Calu3 (cell line): ENCODE measurements around the gene DNAJC3. TPM values are rescaled to one million over a fixed set of nuclear protein-coding genes. Genes with fewer than 3 reads are reported as not detected.
"Not testable (repeated sequence)": the region's sequence is repeated elsewhere in the genome, so short reads cannot be mapped to it uniquely, and the experiment has no call there.

Source experiments
- BruUV-seq: library from RNA; stranded (reverse); fragments of 400-500 nt; replicated peaks from 2 replicates; lab custom pipeline; 2021; lab: Mats Ljungman, UMichigan
- CTCF ChIA-PET: fragments of 300-600 bp; sonication (Branson Sonifier 250); formaldehyde crosslinking; loops from one replicate; lab custom pipeline; 2022; ENCODE audit warnings: antibody characterized with exemption; lab: Charles Lee
- DNase-seq: peaks from one replicate; pipeline ENCODE4 v3.0.0; 2022
- H3K27ac Mint-ChIP-seq: one replicate; pipeline ENCODE4 v1.8.0; 2022; ENCODE audit warnings: mixed read lengths; ENCODE audit not compliant: unreplicated experiment
- H3K27me3 Mint-ChIP-seq: one replicate; pipeline ENCODE4 v1.8.0; 2022; ENCODE audit warnings: mixed read lengths; ENCODE audit not compliant: unreplicated experiment
- H3K36me3 Mint-ChIP-seq: one replicate; pipeline ENCODE4 v1.8.0; 2022; ENCODE audit warnings: mild to moderate bottlenecking, moderate library complexity, mixed read lengths; ENCODE audit not compliant: insufficient read depth, unreplicated experiment
- H3K4me1 Mint-ChIP-seq: one replicate; pipeline ENCODE4 v1.8.0; 2022; ENCODE audit warnings: mild to moderate bottlenecking, low read depth, mixed read lengths; ENCODE audit not compliant: unreplicated experiment
- H3K4me3 Mint-ChIP-seq: one replicate; pipeline ENCODE4 v1.8.0; 2022; ENCODE audit warnings: mild to moderate bottlenecking, low read depth, moderate library complexity, mixed read lengths; ENCODE audit not compliant: unreplicated experiment
- H3K9me3 Mint-ChIP-seq: one replicate; pipeline ENCODE4 v1.8.0; 2022; ENCODE audit warnings: low read depth, mixed read lengths; ENCODE audit not compliant: unreplicated experiment
- intact Hi-C: fragments of 100-400 bp; cut with micrococcal nuclease; formaldehyde crosslinking; loops from one replicate; pipeline ENCODE4 v1.10.0; 2022; ENCODE audit not compliant: unreplicated experiment
- total RNA-seq: library from RNA; stranded (reverse); gene quantifications from 2 replicates; pipeline ENCODE4 v1.2.3, GENCODE V29; 2022
- TF ChIP-seq, protein P1 (sequence below): fragments of 200-600 bp; IDR thresholded peaks from one replicate; pipeline ENCODE4 v1.8.0; 2022; ENCODE audit warnings: antibody characterized with exemption; ENCODE audit not compliant: unreplicated experiment

DNAJC3 gene
- total RNA-seq, 1 experiment from 2014 or later, result 22.2 TPM

DNA sequence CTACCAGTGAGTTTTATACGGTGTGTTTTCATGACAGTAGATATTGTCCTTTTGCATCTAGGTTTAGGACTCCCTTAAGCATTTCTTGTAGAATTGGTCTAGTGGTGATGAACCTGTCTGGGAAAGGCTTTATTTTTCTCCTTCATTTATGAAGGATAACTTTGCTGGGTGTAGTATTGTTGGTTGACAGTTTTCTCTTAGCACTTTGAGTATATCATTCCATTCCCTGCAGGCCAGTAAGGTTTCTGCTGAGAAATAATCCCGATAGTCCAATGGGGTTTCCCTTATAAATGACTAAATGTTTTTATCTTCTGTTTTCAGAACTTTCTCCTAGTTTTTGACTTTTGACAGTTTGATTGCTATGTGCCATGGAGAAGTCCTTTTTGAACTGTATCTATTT lies 57.2 kb downstream of the DNAJC3 start:
- no peak for DNase-seq
- H3K27ac Mint-ChIP-seq, result no peak overlapping the region
- H3K4me1 Mint-ChIP-seq, result no peaks in the 10 kb centered on the region
- no peaks in the 10 kb centered on the region for H3K36me3 Mint-ChIP-seq
- intact Hi-C loops, result no loop called here
- TF ChIP-seq, protein P1, sequence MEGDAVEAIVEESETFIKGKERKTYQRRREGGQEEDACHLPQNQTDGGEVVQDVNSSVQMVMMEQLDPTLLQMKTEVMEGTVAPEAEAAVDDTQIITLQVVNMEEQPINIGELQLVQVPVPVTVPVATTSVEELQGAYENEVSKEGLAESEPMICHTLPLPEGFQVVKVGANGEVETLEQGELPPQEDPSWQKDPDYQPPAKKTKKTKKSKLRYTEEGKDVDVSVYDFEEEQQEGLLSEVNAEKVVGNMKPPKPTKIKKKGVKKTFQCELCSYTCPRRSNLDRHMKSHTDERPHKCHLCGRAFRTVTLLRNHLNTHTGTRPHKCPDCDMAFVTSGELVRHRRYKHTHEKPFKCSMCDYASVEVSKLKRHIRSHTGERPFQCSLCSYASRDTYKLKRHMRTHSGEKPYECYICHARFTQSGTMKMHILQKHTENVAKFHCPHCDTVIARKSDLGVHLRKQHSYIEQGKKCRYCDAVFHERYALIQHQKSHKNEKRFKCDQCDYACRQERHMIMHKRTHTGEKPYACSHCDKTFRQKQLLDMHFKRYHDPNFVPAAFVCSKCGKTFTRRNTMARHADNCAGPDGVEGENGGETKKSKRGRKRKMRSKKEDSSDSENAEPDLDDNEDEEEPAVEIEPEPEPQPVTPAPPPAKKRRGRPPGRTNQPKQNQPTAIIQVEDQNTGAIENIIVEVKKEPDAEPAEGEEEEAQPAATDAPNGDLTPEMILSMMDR, result no peak
- no peaks in the 10 kb centered on the region for H3K27me3 Mint-ChIP-seq
- no peaks in the 10 kb centered on the region for H3K9me3 Mint-ChIP-seq
- H3K4me3 Mint-ChIP-seq, result no peak overlapping the region
- no TSS peak for BruUV-seq
- CTCF ChIA-PET, result interaction anchor here (0.7 kb wide), 1 partner anchor 15 kb away, joined by 5 read pairs; no protein-coding TSS in a partner anchor

DNA sequence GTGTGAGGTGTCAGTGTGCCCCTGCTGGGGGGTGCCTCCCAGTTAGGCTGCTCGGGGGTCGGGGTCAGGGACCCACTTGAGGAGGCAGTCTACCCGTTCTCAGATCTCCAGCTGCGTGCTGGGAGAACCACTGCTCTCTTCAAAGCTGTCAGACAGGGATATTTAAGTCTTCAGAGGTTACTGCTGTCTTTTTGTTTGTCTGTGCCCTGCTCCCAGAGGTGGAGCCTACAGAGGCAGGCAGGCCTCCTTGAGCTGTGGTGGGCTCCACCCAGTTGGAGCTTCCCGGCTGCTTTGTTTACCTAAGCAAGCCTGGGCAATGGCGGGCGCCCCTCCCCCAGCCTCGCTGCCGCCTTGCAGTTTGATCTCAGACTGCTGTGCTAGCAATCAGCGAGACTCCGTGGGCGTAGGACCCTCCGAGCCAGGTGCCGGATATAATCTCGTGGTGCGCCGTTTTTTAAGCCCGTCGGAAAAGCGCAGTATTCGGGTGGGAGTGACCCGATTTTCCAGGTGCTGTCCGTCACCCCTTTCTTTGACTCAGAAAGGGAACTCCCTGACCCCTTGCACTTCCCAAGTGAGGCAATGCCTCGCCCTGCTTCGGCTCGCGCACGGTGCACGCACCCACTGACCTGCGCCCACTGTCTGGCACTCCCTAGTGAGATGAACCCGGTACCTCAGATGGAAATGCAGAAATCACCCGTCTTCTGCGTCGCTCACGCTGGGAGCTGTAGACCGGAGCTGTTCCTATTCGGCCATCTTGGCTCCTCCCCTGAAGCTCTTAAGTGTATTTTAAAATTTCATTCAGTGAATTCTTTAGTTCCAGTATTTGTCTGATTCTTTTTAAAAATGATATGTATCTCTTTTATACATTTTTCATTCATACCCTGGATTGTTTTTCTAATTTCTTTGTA lies 63.4 kb downstream of the DNAJC3 start:
- CTCF ChIA-PET, BruUV-seq, H3K27me3 Mint-ChIP-seq, H3K36me3 Mint-ChIP-seq, H3K4me1 Mint-ChIP-seq, H3K27ac Mint-ChIP-seq, intact Hi-C loops, H3K9me3 Mint-ChIP-seq, DNase-seq: not testable (repeated sequence)
- peak overlapping the region; percentile 51 for H3K4me3 Mint-ChIP-seq

DNA sequence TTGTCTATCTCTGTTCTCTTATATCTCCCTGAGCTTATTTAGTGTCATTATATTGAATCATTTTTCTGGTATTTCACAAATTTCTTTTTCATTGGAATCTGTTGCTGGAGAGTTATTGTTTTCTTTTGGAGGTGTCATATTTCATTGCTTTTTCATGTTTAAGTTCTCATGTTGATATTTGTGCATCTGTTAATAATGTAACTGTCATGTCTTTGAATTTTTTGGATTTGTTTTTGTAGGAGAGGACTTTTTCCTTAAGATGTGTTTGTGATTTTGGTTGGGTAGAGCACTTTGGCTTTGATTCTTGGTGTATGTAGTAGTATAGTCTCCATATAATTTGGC lies 64.0 kb downstream of the DNAJC3 start:
- Mint-ChIP-seq H3K9me3 (no peaks in the 10 kb centered on the region), H3K4me3 (peak overlapping the region; percentile 51), H3K27me3 (no peaks in the 10 kb centered on the region), H3K36me3 (no peaks in the 10 kb centered on the region), H3K4me1 (peaks cover 8% of the 10 kb centered on the region), H3K27ac (no peak overlapping the region)
- TF ChIP-seq, protein P1, result no peak
- intact Hi-C loops, result no loop called here
- BruUV-seq, result no TSS peak
- no peak for DNase-seq
- CTCF ChIA-PET, result no interaction called here

DNA sequence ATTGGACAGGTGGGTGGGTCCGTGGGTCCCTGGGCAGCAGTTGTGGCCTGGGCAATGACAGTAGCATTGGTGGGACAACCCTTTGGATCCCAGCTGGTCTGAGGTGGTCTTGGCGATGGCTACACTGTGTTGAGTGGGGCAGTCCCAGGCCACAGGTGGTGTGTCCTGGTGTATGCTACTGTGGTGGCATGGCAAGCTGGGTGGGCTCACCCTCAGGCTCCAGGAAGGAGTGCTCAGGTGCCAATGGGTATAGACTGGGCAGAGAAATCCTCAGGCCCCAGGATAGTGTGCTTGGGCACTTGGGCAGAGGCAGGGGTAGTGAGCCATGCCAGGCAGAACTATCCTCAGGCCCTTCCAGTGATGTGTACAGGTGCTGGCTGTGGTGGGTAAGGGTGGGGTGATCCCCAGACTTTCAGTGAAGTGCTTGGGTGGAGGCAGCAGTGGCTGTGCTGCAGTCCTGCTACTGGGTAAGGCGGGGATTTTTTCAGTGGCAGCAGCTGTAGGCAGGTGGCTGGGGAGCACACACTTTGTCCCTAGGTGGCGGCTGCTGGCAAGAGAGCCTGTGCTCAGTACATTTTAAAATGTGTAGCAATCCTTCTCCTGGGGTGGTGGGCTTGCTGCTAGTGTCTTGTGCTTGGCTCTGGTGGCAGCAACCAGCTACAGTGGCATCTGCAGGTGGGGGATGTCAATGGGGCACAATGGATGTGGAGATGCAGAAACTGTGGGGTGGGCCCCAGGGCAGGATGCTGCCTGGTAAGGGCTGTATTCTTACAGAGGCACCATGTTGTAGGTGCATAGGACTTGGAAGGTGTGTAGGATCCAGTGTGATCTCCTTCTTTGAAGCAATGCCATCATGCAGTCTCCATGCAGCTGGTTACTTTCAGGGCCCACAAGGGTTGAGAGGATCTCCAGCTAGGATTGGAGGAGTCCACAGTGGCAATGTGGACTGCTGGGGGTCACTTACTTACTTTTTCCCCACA lies 64.9 kb downstream of the DNAJC3 start:
- intact Hi-C loops, result no loop called here
- TF ChIP-seq, protein P1, result no peak
- Mint-ChIP-seq H3K36me3 (no peaks in the 10 kb centered on the region), H3K4me1 (peaks cover 8% of the 10 kb centered on the region), H3K27me3 (no peaks in the 10 kb centered on the region), H3K9me3 (no peaks in the 10 kb centered on the region), H3K27ac (no peak overlapping the region), H3K4me3 (peak overlapping the region; percentile 51)
- CTCF ChIA-PET, result no interaction called here
- no peak for DNase-seq
- no TSS peak for BruUV-seq
